Thoracic aorta (tissue), 2 donors: ENCODE measurements around the gene DRD5. TPM values are rescaled to one million over a fixed set of nuclear protein-coding genes. Genes with fewer than 3 reads are reported as not detected.
"Not testable (repeated sequence)": the region's sequence is repeated elsewhere in the genome, so short reads cannot be mapped to it uniquely, and the experiment has no call there.

ENCODE experiments used
- ATAC-seq: fragments of 150-250 bp; one replicate; pipeline ENCODE4 v1.8.0; 2017; ENCODE audit warnings: low read depth; ENCODE audit not compliant: insufficient number of reproducible peaks, low FRiP score
- DNase-seq: peaks from one replicate; pipeline ENCODE4 v3.0.0-alpha.2; 2020; ENCODE audit warnings: low spot score
- H3K27ac ChIP-seq, 2 donors: fragments of 200-600 bp; sonication (generic); 1 replicate in 1 of 2; 2 replicates in 1 of 2; pipeline ENCODE4 v1.5.1; 2016; ENCODE audit warnings: mild to moderate bottlenecking in 2 of 2, moderate library complexity in 2 of 2
- H3K27me3 ChIP-seq: fragments of 200-600 bp; sonication (generic); replicated peaks from 2 replicates; pipeline ENCODE4 v1.6.0; 2016; ENCODE audit warnings: mild to moderate bottlenecking; ENCODE audit not compliant: insufficient read depth
- H3K36me3 ChIP-seq: fragments of 200-600 bp; sonication (generic); one replicate; pipeline ENCODE4 v1.5.1; 2016
- H3K4me1 ChIP-seq, 2 donors: fragments of 200-600 bp; sonication (generic); 1 replicate in 1 of 2; 2 replicates in 1 of 2; pipeline versions ENCODE4 v1.5.1 to v1.6.0; 2016; ENCODE audit warnings: low read depth in 2 of 2, mild to moderate bottlenecking in 1 of 2; ENCODE audit not compliant: control insufficient read depth in 1 of 2
- H3K4me3 ChIP-seq: fragments of 200-600 bp; sonication (generic); 2 replicates; pipeline ENCODE4 v1.5.1; 2016; ENCODE audit warnings: mild to moderate bottlenecking
- H3K9me3 ChIP-seq: fragments of 200-600 bp; sonication (generic); 2 replicates; pipeline ENCODE4 v1.5.1; 2016
- CTCF ChIP-seq: fragments of 200-600 bp; sonication (generic); IDR thresholded peaks from one replicate; pipeline ENCODE4 v1.5.1; 2019; ENCODE audit warnings: antibody characterized with exemption
- total RNA-seq, 2 donors: library from RNA; depleted of rRNA; stranded (reverse); fragments of >200 nt; gene quantifications; one replicate each; pipeline versions ENCODE4 v1.1.0 to v1.2.3, GENCODE V29; 2016

Gene DRD5
- not detected for total RNA-seq

DNA sequence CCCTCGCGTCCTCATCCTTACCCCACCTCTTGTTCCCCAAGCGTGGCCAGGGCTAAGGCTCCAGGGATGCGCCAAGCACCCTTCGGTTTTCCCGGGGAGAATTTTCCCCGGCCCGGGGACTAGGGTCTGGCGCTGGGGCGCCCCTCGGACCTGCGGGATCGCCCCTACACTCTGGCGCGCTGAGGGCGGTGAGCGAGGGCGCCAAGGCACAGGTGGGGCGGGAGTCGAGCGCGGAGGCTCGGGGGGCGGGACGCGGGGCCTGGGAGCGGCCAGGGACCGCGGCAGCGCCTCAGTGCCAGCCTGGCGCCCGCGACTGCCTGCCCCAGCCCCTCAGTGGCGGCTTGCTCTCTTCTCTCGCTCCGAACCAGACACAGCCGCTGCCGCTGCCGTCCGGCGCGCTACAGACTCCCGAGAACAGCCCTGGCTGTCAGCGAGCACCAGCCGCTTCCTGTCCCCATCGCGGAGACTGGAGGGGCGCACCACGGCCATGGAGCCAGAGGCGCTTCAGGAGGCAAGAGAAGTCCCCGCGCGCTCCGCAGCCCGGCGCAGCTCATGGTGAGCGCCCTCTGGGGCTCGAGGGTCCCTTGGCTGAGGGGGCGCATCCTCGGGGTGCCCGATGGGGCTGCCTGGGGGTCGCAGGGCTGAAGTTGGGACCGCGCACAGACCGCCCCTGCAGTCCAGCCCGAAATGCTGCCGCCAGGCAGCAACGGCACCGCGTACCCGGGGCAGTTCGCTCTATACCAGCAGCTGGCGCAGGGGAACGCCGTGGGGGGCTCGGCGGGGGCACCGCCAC, at the start of gene DRD5:
TSS of gene DRD5 (plus strand) at position 292 of the 793 bp plus-strand sequence. CDS start at position 688, 396 bp downstream.
- Histone ChIP-seq H3K27me3 (no peaks in the 10 kb centered on the region), H3K36me3 (no peaks in the 10 kb centered on the region), H3K4me3 (no peak within 1 kb of the TSS), H3K27ac (no peak within 1 kb of the TSS), H3K4me1 (no peaks in the 10 kb centered on the region), H3K9me3 (no peaks in the 10 kb centered on the region)
- TF ChIP-seq CTCF: no peak
- ATAC-seq: no peak
- no peak for DNase-seq

GRCh38 chr4:9732256-9732655, 49.2 kb upstream of the DRD5 start:
- H3K36me3 ChIP-seq, ATAC-seq, H3K4me3 ChIP-seq, DNase-seq, H3K4me1 ChIP-seq, H3K27ac ChIP-seq, H3K9me3 ChIP-seq, H3K27me3 ChIP-seq: not testable (repeated sequence)

- Histone ChIP-seq H3K4me1 (no peaks in the 10 kb centered on the region), H3K36me3 (no peaks in the 10 kb centered on the region), H3K27me3 (no peaks in the 10 kb centered on the region), H3K27ac (no peak overlapping the region), H3K4me3 (no peak overlapping the region), H3K9me3 (no peaks in the 10 kb centered on the region)
- no peak for TF ChIP-seq CTCF
- ATAC-seq (no peak), DNase-seq (no peak)
Observed at GRCh38 chr4:9735515-9735914, 45.9 kb upstream of the DRD5 start.

- not testable (repeated sequence) for H3K36me3 ChIP-seq, H3K4me1 ChIP-seq, H3K27me3 ChIP-seq, DNase-seq, ATAC-seq, H3K4me3 ChIP-seq, H3K9me3 ChIP-seq, H3K27ac ChIP-seq
Observed at GRCh38 chr4:9737280-9737679, 44.2 kb upstream of the DRD5 start.

GRCh38 chr4:9743789-9744188, 37.6 kb upstream of the DRD5 start:
- not testable (repeated sequence) for H3K27me3 ChIP-seq, H3K4me3 ChIP-seq, H3K27ac ChIP-seq, H3K4me1 ChIP-seq, H3K9me3 ChIP-seq, H3K36me3 ChIP-seq, ATAC-seq, DNase-seq

GRCh38 chr4:9745782-9746181, 35.7 kb upstream of the DRD5 start:
- H3K9me3 ChIP-seq: no peaks in the 10 kb centered on the region
- H3K27ac ChIP-seq: no peak overlapping the region
- H3K36me3 ChIP-seq: no peaks in the 10 kb centered on the region
- H3K4me3 ChIP-seq: no peak overlapping the region
- no peaks in the 10 kb centered on the region for H3K4me1 ChIP-seq
- no peaks in the 10 kb centered on the region for H3K27me3 ChIP-seq
- no peak for TF ChIP-seq CTCF
- ATAC-seq (no peak), DNase-seq (no peak)
